Measurements from ENCODE around the gene ITGA2B. TPM values are rescaled to one million over a fixed set of nuclear protein-coding genes. Genes with fewer than 3 reads are reported as not detected.

The ITGA2B gene
- total RNA-seq, 1 donor from 2014 or later, result 0.86 TPM

DNA sequence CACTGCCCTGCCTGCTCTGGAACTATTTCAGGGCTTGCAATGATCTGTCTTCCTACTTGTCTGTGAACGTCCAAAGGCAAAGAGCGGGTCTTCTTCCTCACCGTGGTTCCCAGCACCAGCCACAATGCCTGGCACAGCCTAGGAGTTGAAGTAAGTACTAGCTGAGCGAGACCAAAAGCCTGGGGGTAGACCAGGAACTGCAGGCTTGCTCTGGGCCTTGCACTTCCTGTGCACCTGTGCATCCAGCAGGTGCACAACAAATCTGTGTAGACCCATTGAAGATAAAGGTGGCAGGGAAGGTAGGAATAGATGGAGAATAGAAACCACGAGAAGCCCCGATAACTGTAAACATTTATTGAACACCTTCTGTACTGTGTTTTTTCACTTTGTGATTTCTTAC, 30.4 kb downstream of the ITGA2B start:
- no peaks in the 10 kb centered on the region for H3K36me3 Mint-ChIP-seq (ENCODE audit: unreplicated experiment)
- H3K27me3 Mint-ChIP-seq (ENCODE audit: unreplicated experiment), result no peaks in the 10 kb centered on the region
- peaks cover 17% of the 10 kb centered on the region for H3K4me1 Mint-ChIP-seq (ENCODE audit: unreplicated experiment)
- H3K27ac Mint-ChIP-seq (ENCODE audit: unreplicated experiment), result no peak overlapping the region
- TF ChIP-seq, protein P1, sequence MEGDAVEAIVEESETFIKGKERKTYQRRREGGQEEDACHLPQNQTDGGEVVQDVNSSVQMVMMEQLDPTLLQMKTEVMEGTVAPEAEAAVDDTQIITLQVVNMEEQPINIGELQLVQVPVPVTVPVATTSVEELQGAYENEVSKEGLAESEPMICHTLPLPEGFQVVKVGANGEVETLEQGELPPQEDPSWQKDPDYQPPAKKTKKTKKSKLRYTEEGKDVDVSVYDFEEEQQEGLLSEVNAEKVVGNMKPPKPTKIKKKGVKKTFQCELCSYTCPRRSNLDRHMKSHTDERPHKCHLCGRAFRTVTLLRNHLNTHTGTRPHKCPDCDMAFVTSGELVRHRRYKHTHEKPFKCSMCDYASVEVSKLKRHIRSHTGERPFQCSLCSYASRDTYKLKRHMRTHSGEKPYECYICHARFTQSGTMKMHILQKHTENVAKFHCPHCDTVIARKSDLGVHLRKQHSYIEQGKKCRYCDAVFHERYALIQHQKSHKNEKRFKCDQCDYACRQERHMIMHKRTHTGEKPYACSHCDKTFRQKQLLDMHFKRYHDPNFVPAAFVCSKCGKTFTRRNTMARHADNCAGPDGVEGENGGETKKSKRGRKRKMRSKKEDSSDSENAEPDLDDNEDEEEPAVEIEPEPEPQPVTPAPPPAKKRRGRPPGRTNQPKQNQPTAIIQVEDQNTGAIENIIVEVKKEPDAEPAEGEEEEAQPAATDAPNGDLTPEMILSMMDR (IDR thresholded peaks at IDR 0.05), result no peak
- no peak overlapping the region for H3K4me3 Mint-ChIP-seq (ENCODE audit: unreplicated experiment)
- DNase-seq (ENCODE audit: extremely low spot score, unreplicated experiment), result no peak
- no peaks in the 10 kb centered on the region for H3K9me3 Mint-ChIP-seq (ENCODE audit: unreplicated experiment)

DNA sequence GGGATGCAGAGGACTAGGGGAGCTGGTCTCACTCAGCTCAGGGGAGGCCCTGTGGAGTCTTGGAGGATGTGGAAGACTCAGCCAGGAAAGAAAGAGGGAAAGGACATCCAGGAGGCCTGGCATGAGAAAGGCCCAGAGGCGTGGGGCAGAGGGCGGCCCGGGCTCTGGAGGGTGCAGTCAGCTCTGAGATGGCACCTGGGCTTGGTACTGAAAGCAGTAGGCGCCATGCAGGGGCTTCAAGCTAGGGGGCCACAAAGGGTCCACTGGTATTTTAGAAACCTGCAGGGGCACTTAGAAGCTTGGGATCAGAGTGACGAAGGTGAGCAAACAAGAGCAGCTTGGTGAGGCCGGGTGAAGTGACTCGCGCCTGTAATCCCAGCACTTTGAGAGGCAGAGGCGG, 31.4 kb downstream of the ITGA2B start:
- Mint-ChIP-seq H3K27ac (ENCODE audit: unreplicated experiment) (no peak overlapping the region), H3K27me3 (ENCODE audit: unreplicated experiment) (no peaks in the 10 kb centered on the region), H3K36me3 (ENCODE audit: unreplicated experiment) (peaks cover 2% of the 10 kb centered on the region), H3K4me1 (ENCODE audit: unreplicated experiment) (peaks cover 17% of the 10 kb centered on the region), H3K9me3 (ENCODE audit: unreplicated experiment) (no peaks in the 10 kb centered on the region), H3K4me3 (ENCODE audit: unreplicated experiment) (no peak overlapping the region)
- TF ChIP-seq, protein P1 (IDR thresholded peaks at IDR 0.05), result no peak
- DNase-seq (ENCODE audit: extremely low spot score, unreplicated experiment), result no peak

DNA sequence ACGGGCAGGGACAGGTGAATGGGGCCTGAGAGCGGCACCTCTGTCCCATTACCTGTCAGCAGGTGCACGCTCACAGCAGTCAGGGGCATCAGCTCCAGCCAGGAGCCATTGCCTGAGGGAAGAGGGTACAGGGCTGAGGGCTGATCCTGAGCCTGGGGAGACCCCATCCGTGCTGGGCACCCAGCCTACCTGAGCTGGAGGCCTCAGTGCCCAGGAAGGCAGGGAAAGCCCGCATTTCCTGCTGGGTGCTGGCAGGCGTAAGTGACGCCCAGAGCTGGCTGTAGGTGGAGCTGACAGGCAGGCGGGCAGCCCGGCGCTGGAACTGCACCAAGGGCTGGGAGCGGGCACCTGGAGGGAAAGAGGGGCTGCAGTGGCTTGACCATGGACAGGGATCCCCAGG, 33.2 kb downstream of the ITGA2B start:
- H3K27me3 Mint-ChIP-seq (ENCODE audit: unreplicated experiment), result no peaks in the 10 kb centered on the region
- peaks cover 10% of the 10 kb centered on the region for H3K4me1 Mint-ChIP-seq (ENCODE audit: unreplicated experiment)
- no peaks in the 10 kb centered on the region for H3K9me3 Mint-ChIP-seq (ENCODE audit: unreplicated experiment)
- TF ChIP-seq, protein P1 (IDR thresholded peaks at IDR 0.05), result no peak
- peaks cover 12% of the 10 kb centered on the region for H3K36me3 Mint-ChIP-seq (ENCODE audit: unreplicated experiment)
- no peak overlapping the region for H3K27ac Mint-ChIP-seq (ENCODE audit: unreplicated experiment)
- no peak overlapping the region for H3K4me3 Mint-ChIP-seq (ENCODE audit: unreplicated experiment)
- no peak for DNase-seq (ENCODE audit: extremely low spot score, unreplicated experiment)

DNA sequence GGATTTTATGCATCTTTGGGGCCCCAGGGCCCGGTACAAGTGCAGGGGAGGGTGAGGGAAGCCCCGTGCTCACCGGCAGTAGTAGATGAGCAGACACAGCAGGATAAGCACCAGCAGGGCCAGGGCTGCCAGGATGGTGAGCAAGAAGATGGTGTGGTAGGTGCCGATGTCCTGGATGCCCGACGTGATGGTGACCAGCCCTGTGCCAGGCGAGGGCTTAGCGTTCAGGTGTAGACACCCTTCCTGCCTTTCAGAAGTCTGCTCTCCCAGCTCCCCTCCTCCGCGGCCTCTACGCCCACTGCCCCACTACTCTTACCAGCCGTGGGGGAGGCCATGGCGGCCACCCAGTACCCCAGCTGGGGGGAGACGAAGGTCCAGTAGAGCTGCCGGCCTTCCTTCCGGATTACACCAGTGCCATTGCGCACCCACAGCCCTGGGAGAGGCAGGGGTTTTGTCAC, 33.8 kb downstream of the ITGA2B start:
- Mint-ChIP-seq H3K4me1 (ENCODE audit: unreplicated experiment) (peaks cover 4% of the 10 kb centered on the region), H3K9me3 (ENCODE audit: unreplicated experiment) (no peaks in the 10 kb centered on the region), H3K27me3 (ENCODE audit: unreplicated experiment) (no peaks in the 10 kb centered on the region), H3K27ac (ENCODE audit: unreplicated experiment) (no peak overlapping the region), H3K36me3 (ENCODE audit: unreplicated experiment) (peaks cover 12% of the 10 kb centered on the region), H3K4me3 (ENCODE audit: unreplicated experiment) (no peak overlapping the region)
- TF ChIP-seq, protein P1 (IDR thresholded peaks at IDR 0.05), result no peak
- no peak for DNase-seq (ENCODE audit: extremely low spot score, unreplicated experiment)

DNA sequence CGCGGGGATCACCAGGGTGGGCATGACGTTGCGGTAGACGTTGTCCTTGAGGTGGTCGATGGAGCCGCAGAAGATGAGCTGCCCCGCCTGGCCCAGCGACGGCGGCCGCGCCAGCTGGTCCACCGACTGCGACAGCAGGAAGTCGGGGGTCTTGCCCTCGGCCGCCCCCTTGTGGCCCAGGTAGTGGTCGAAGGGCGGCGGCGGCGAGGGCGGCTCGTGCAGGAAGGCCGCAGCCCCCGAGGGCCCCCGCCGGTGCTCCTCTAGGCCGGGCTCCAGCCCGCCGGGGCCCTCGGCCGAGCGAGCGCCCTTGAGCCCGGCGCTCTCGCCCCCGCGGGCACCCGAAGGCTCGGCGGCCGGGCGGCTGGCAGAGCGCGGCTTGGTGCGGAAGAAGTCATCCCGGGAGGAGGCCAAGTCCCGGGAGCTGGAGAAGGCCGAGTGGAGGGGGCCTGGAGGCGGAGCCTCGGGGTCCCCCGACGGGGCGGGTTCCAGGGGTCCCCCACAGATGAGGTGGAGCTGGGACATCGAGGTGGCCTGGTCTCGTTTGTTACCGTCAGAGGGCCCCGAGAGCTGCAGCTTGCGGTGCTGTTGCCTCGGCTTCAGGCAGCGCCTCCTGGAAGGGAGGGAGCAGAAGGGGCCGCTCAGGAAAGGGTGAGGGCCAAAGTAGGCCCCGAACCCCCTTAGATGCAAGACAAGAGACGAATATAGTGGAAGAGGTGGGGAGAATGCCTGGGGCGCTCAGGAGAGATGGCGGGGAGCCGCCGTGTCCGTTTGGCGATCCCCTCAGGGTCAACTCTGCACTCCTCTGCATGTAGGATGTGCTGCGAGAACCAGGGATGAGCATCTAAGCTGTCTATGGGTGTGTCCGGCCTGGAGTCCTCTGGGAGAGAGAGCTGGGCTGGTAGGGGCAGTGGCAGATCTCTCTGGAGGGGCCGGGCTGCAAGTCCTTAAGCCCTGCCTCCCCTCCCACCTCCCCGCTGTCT, 34.6 kb downstream of the ITGA2B start:
- Mint-ChIP-seq H3K4me3 (ENCODE audit: unreplicated experiment) (no peak overlapping the region), H3K9me3 (ENCODE audit: unreplicated experiment) (no peaks in the 10 kb centered on the region), H3K27ac (ENCODE audit: unreplicated experiment) (no peak overlapping the region), H3K36me3 (ENCODE audit: unreplicated experiment) (peaks cover 12% of the 10 kb centered on the region), H3K4me1 (ENCODE audit: unreplicated experiment) (no peaks in the 10 kb centered on the region), H3K27me3 (ENCODE audit: unreplicated experiment) (no peaks in the 10 kb centered on the region)
- TF ChIP-seq, protein P1 (IDR thresholded peaks at IDR 0.05), result peak; percentile 44
- DNase-seq (ENCODE audit: extremely low spot score, unreplicated experiment), result no peak
